GM12878 (cell line): ENCODE results near the gene ATP2A1. TPM values are rescaled to one million over a fixed set of nuclear protein-coding genes. Genes with fewer than 3 reads are reported as not detected.

Experiments used
- ATAC-seq: fragments of 200-7000 bp; cut with Tn5 transposase; 3 replicates; pipeline ENCODE4 v1.9.1; 2020; ENCODE audit warnings: mild to moderate bottlenecking, moderate library complexity
- BruUV-seq: library from RNA; stranded (reverse); fragments of 400-500 nt; replicated peaks from 2 replicates; lab custom pipeline; 2021; lab: Mats Ljungman, UMichigan
- CTCF ChIA-PET: fragments of 300-600 bp; sonication (Branson Sonifier 250); formaldehyde crosslinking; extraction: SDS; loops from one replicate; lab custom pipeline; 2021; ENCODE audit warnings: inconsistent platforms; lab: Yijun Ruan, JAX
- POLR2A ChIA-PET: fragments of 350-600 bp; formaldehyde crosslinking; extraction: SDS; loops from one replicate; lab custom pipeline; 2021; ENCODE audit warnings: inconsistent platforms; lab: Charles Lee
- RAD21 ChIA-PET: fragments of 300-600 bp; sonication (Branson Sonifier 250); formaldehyde crosslinking; loops from one replicate; lab custom pipeline; 2023; ENCODE audit warnings: antibody characterized with exemption; ENCODE audit not compliant: unreplicated experiment; lab: Charles Lee
- SMC1A ChIA-PET: fragments of 300-600 bp; sonication (Branson Sonifier 250); formaldehyde crosslinking; loops from one replicate; lab custom pipeline; 2023; ENCODE audit not compliant: unreplicated experiment, uncharacterized antibody; lab: Charles Lee
- DNase-seq: peaks from one replicate; pipeline ENCODE4 v3.0.0-alpha.2; 2011; ENCODE audit warnings: low read depth, low spot score
- FAIRE-seq: peaks from 3 replicates; lab custom pipeline; 2011; peaks lifted over from hg19 to GRCh38; lab: Jason Lieb, UNC
- H2AFZ ChIP-seq: 2 replicates; pipeline ENCODE4 v1.6.0; 2011; ENCODE audit warnings: low read depth, low read length, control low read depth; ENCODE audit not compliant: control insufficient read depth
- H3K27ac ChIP-seq: 2 replicates; pipeline ENCODE4 v1.5.1; 2011; ENCODE audit warnings: control low read depth; ENCODE audit not compliant: control insufficient read depth, insufficient read depth
- H3K27me3 ChIP-seq, 2 experiments: replicated peaks in 1 of 2; 2 replicates each; pipeline versions ENCODE4 v1.6.0 to v1.6.1; 2011; ENCODE audit warnings: low read length in 1 of 2; ENCODE audit not compliant: control insufficient read depth in 2 of 2, insufficient read depth in 2 of 2
- H3K36me3 ChIP-seq, 2 experiments: 2 replicates each; pipeline ENCODE4 v1.5.1; 2011; ENCODE audit warnings: low read length in 1 of 2; ENCODE audit not compliant: control insufficient read depth in 2 of 2, insufficient read depth in 2 of 2
- H3K4me1 ChIP-seq: 2 replicates; pipeline ENCODE4 v1.6.1; 2011; ENCODE audit warnings: mild to moderate bottlenecking, low read length, moderate library complexity, mixed read lengths; ENCODE audit not compliant: control insufficient read depth, insufficient read depth
- H3K4me2 ChIP-seq: 2 replicates; pipeline ENCODE4 v1.6.0; 2011; ENCODE audit warnings: control low read depth; ENCODE audit not compliant: control insufficient read depth, insufficient read depth
- H3K4me3 ChIP-seq: fragments of 200-600 bp; sonication (generic); 2 replicates; pipeline ENCODE4 v1.5.1; 2016
- H3K79me2 ChIP-seq: 2 replicates; pipeline ENCODE4 v1.6.0; 2011; ENCODE audit warnings: low read length; ENCODE audit not compliant: control insufficient read depth, insufficient read depth
- H3K9ac ChIP-seq: 2 replicates; pipeline ENCODE4 v1.8.0; 2011; ENCODE audit warnings: low read length, control low read depth, mixed read lengths; ENCODE audit not compliant: control insufficient read depth, insufficient read depth
- H3K9me3 ChIP-seq: replicated peaks from 3 replicates; pipeline ENCODE4 v1.5.1; 2011; ENCODE audit warnings: mild to moderate bottlenecking, low read length; ENCODE audit not compliant: control insufficient read depth, insufficient read depth
- H4K20me1 ChIP-seq: 2 replicates; pipeline ENCODE4 v1.6.0; 2011; ENCODE audit not compliant: control insufficient read depth, insufficient read depth
- BHLHE40 ChIP-seq, 2 experiments: fragments of 450-650 bp in 1 of 2; IDR thresholded peaks; 2 replicates each; pipeline ENCODE4 v1.6.1; 2011 to 2017; ENCODE audit warnings: low read depth in 2 of 2, borderline replicate concordance in 1 of 2, improper control_type of control experiment in 1 of 2, low read length in 1 of 2, mild to moderate bottlenecking in 1 of 2
- EZH2 ChIP-seq: IDR thresholded peaks from 2 replicates; pipeline ENCODE4 v1.6.1; 2012; ENCODE audit warnings: low read depth, mild to moderate bottlenecking, control low read depth, inconsistent platforms, low read length, borderline replicate concordance; ENCODE audit not compliant: control insufficient read depth
- RAD51 ChIP-seq: fragments of 450-650 bp; IDR thresholded peaks from 2 replicates; pipeline ENCODE4 v1.6.1; 2016; ENCODE audit warnings: moderate library complexity, mild to moderate bottlenecking, inconsistent platforms
- whole genome bisulfite sequencing: methylation state at CpG from one replicate; pipeline ENCODE4 v1.1.6; 2016; ENCODE audit warnings: low lambda C conversion rate; ENCODE audit not compliant: insufficient replicate concordance, insufficient coverage; ENCODE audit errors: missing lambda C conversion rate; 5-methylcytosine and 5-hydroxymethylcytosine counted together
- in situ Hi-C: fragments of 300-500 bp; cut with MboI; formaldehyde crosslinking; loops from 9 replicates; pipeline ENCODE4 v1.14.3; 2018; ENCODE audit warnings: mixed read lengths
- intact Hi-C: fragments of 100-400 bp; cut with micrococcal nuclease; formaldehyde crosslinking; loops from one replicate; pipeline ENCODE4 v1.14.2; 2022; ENCODE audit not compliant: unreplicated experiment
- polyA plus RNA-seq, 11 experiments: library from polyadenylated mRNA; depleted of rRNA in 4 of 11; unstranded in 6 of 11; stranded (reverse) in 5 of 11; fragments of >200 nt; fragmentation: Nextera tagmentation in 4 of 11; fragmentation: Illumina TruSeq in 1 of 11; extraction: Ambion mirVana in 4 of 11; extraction: Trizol in 1 of 11; gene quantifications; 1 replicate in 1 of 11; 2 replicates in 10 of 11; pipeline versions ENCODE4 v1.2.1 to v1.2.3, GENCODE V29; 2011 to 2016; ENCODE audit warnings: inconsistent platforms in 2 of 11, missing spikeins in 2 of 11, low read depth in 1 of 11
- total RNA-seq, 4 experiments: library from RNA; depleted of rRNA in 3 of 4; stranded (reverse); fragments of >200 nt in 3 of 4; fragmentation: Illumina TruSeq in 1 of 4; extraction: Trizol in 1 of 4; gene quantifications; 2 replicates each; pipeline versions ENCODE4 v1.2.1 to v1.2.3, GENCODE V29; 2013 to 2021
- TF ChIP-seq, protein P1 (sequence below): fragments of 450-650 bp; formaldehyde crosslinking; IDR thresholded peaks from 2 replicates; pipeline ENCODE4 v1.5.0; 2022; ENCODE audit warnings: mild to moderate bottlenecking, missing genetic modification characterization

Gene ATP2A1
- total and polyA plus RNA-seq, 10 of the 15 experiments (the other 5 are each of a cell fraction or from before 2014, with no cell fraction given), result 0.13 to 1.7 (median 0.88) TPM

DNA sequence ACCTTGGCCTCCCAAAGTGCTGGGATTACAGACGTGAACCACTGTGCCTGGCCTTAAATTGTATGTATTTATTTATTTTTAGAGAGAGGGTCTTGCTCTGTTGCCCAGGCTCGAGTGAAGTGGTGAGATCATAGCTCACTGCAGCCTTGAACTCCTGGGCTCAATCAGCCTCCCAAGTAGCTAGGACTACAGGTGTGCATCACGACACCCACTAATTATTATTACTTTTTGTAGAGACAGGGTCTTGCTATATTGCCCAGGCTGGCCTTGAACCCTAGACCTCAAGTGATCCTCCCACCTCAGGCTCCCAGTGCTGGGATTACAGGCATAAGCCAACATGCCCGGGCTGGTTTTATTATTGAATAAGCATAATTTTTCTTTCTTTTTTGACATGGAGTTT, 68.4 kb downstream of the ATP2A1 start:
- POLR2A ChIA-PET, result no interaction called here
- in situ Hi-C loops, result no loop called here
- no peak for FAIRE-seq

More for the DNA sequence above, 68.4 kb downstream of the ATP2A1 start:
- H3K9ac ChIP-seq, result no peak overlapping the region
- intact Hi-C loops, result loop anchor here (5.0 kb wide), 1 partner anchor 124 kb away; the partner anchor contains the start of gene ATXN2L
- peaks cover 8% of the 10 kb centered on the region for H3K79me2 ChIP-seq
- H2AFZ ChIP-seq, result no peak overlapping the region
- no peaks in the 10 kb centered on the region for H4K20me1 ChIP-seq
- ATAC-seq, result no peak
- H3K4me2 ChIP-seq, result no peak overlapping the region
- H3K27me3 ChIP-seq, result no peaks in the 10 kb centered on the region
- peaks cover 10% of the 10 kb centered on the region for H3K4me1 ChIP-seq
- CTCF ChIA-PET, result interaction anchor here (0.7 to 9.7 kb wide), 10 partner anchors 13 to 129 kb away, joined by 3 to 136 read pairs (median 4); partner anchors contain the start of gene CD19
- H3K4me3 ChIP-seq, result no peak overlapping the region
- no TSS peak for BruUV-seq
- 56% methylated on average over 4 of the region's 4 CpGs for WGBS
- RAD21 ChIA-PET, result interaction anchor here (1.0 to 1.3 kb wide), 2 partner anchors 16 to 28 kb away, joined by 4 read pairs; partner anchors contain the start of genes CD19 and SPNS1
- DNase-seq, result no peak
- no peak for TF ChIP-seq EZH2
- TF ChIP-seq, protein P1, sequence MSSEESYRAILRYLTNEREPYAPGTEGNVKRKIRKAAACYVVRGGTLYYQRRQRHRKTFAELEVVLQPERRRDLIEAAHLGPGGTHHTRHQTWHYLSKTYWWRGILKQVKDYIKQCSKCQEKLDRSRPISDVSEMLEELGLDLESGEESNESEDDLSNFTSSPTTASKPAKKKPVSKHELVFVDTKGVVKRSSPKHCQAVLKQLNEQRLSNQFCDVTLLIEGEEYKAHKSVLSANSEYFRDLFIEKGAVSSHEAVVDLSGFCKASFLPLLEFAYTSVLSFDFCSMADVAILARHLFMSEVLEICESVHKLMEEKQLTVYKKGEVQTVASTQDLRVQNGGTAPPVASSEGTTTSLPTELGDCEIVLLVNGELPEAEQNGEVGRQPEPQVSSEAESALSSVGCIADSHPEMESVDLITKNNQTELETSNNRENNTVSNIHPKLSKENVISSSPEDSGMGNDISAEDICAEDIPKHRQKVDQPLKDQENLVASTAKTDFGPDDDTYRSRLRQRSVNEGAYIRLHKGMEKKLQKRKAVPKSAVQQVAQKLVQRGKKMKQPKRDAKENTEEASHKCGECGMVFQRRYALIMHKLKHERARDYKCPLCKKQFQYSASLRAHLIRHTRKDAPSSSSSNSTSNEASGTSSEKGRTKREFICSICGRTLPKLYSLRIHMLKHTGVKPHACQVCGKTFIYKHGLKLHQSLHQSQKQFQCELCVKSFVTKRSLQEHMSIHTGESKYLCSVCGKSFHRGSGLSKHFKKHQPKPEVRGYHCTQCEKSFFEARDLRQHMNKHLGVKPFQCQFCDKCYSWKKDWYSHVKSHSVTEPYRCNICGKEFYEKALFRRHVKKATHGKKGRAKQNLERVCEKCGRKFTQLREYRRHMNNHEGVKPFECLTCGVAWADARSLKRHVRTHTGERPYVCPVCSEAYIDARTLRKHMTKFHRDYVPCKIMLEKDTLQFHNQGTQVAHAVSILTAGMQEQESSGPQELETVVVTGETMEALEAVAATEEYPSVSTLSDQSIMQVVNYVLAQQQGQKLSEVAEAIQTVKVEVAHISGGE (CRISPR knock-in tag), result no peak
- no peak for TF ChIP-seq BHLHE40 (IDR thresholded peaks at IDR 0.05; ENCODE audit: borderline replicate concordance in 1 of 2, low read depth in 2 of 2, low read length in 1 of 2)
- TF ChIP-seq RAD51, result no peak
- SMC1A ChIA-PET, result interaction anchor here (1.5 to 3.9 kb wide), 3 partner anchors 76 to 83 kb away, joined by 3 to 15 read pairs (median 4); partner anchors contain the start of gene SH2B1
- H3K9me3 ChIP-seq, result no peaks in the 10 kb centered on the region
- H3K27ac ChIP-seq, result no peak overlapping the region
- H3K36me3 ChIP-seq, result no peaks in the 10 kb centered on the region
